Measurements from ENCODE around the gene TBX19.

DNA sequence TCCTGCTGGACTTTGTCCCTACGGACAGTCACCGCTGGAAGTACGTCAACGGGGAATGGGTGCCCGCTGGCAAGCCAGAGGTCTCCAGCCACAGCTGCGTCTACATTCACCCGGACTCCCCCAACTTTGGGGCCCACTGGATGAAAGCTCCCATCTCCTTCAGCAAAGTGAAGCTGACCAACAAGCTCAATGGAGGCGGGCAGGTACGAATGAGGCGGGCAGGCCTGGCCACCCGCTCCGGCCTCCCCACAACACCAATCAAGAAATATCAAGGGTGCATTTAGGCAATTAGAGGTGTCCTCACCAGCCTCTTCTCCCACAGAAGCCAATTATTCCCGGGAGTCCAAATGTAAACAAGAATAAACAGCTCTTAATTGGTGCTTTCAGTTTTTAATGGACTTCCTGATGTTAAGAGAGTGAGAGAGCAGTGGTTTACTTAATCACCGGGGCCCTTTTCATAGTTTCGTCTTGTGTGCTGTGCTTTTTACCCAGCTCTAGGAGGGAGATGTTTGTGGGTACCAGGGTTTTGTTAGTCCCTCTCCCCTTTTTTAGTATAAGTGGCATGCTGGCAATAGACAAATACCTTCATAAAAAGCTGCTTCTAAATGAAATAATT lies 10.7 kb downstream of the TBX19 start:
- TF ChIP-seq CTCF (IDR thresholded peaks at IDR 0.05) (no peak), POLR2A (IDR thresholded peaks at IDR 0.05) (no peak)

Data from Peyer's patch (tissue), 4 donors.